HepG2 (cell line): ENCODE results near the gene C11orf58. TPM values are rescaled to one million over a fixed set of nuclear protein-coding genes. Genes with fewer than 3 reads are reported as not detected.

Source experiments
- GABPA ChIP-seq, 2 experiments: IDR thresholded peaks; 2 replicates each; pipeline ENCODE4 v1.6.1; 2011 to 2016; ENCODE audit warnings: low read depth in 2 of 2, low read length in 1 of 2, missing biosample characterization in 1 of 2, missing genetic modification characterization in 1 of 2
- HOXA7 ChIP-seq: sonication (generic); formaldehyde crosslinking; IDR thresholded peaks from 2 replicates; pipeline ENCODE4 v1.8.1; 2022; ENCODE audit warnings: mild to moderate bottlenecking, missing genetic modification reagents, moderate library complexity
- PHF20 ChIP-seq: sonication (generic); formaldehyde crosslinking; IDR thresholded peaks from 2 replicates; pipeline ENCODE4 v1.5.0; 2020; ENCODE audit warnings: mild to moderate bottlenecking, missing genetic modification reagents
- POLR2G ChIP-seq: fragments of 200-400 bp; formaldehyde crosslinking; IDR thresholded peaks from 2 replicates; pipeline ENCODE4 v1.6.1; 2018; ENCODE audit warnings: mild to moderate bottlenecking, low read depth, low read length, moderate library complexity
- ZNF24 ChIP-seq: fragments of 450-650 bp; IDR thresholded peaks from 2 replicates; pipeline ENCODE4 v1.6.1; 2017; ENCODE audit warnings: antibody characterized with exemption, mild to moderate bottlenecking
- ZNF431 ChIP-seq: sonication (generic); formaldehyde crosslinking; IDR thresholded peaks from 2 replicates; pipeline ENCODE4 v1.9.0; 2022; ENCODE audit warnings: missing genetic modification reagents, low read depth, mild to moderate bottlenecking, borderline replicate concordance
- ZNF446 ChIP-seq: sonication (generic); formaldehyde crosslinking; IDR thresholded peaks from 2 replicates; pipeline ENCODE4 v1.5.0; 2020; ENCODE audit warnings: mild to moderate bottlenecking, missing genetic modification reagents
- ZNF468 ChIP-seq: sonication (generic); formaldehyde crosslinking; IDR thresholded peaks from 2 replicates; pipeline ENCODE4 v1.8.0; 2022; ENCODE audit warnings: mild to moderate bottlenecking, moderate library complexity, missing genetic modification reagents
- ZNF543 ChIP-seq: sonication (generic); formaldehyde crosslinking; IDR thresholded peaks from 2 replicates; pipeline ENCODE4 v1.4.0; 2020; ENCODE audit warnings: mild to moderate bottlenecking, missing genetic modification reagents
- polyA plus RNA-seq, 8 experiments: library from polyadenylated mRNA; depleted of rRNA in 3 of 8; stranded (reverse) in 7 of 8; unstranded in 1 of 8; fragments of >200 nt; fragmentation: Illumina TruSeq in 4 of 8; extraction: Trizol in 4 of 8; gene quantifications; 2 replicates each; pipeline versions ENCODE4 v1.2.1 to v1.2.3, GENCODE V29; 2011 to 2016; ENCODE audit warnings: low read depth in 4 of 8, missing spikeins in 1 of 8, mixed read lengths in 1 of 8; ENCODE audit not compliant: insufficient read depth in 1 of 8
- total RNA-seq, 5 experiments: library from RNA; depleted of rRNA; stranded (reverse); fragments of >200 nt; fragmentation: Illumina TruSeq; extraction: Trizol; gene quantifications; 2 replicates each; pipeline ENCODE4 v1.2.3, GENCODE V29; 2016; ENCODE audit warnings: low read depth in 1 of 5
- TF ChIP-seq, protein P1 (sequence below): sonication (generic); formaldehyde crosslinking; IDR thresholded peaks from 2 replicates; pipeline ENCODE4 v1.4.0; 2020; ENCODE audit warnings: missing genetic modification reagents
- TF ChIP-seq, protein P2 (sequence below): sonication (generic); formaldehyde crosslinking; IDR thresholded peaks from 2 replicates; pipeline ENCODE4 v1.4.0; 2020; ENCODE audit warnings: missing genetic modification reagents

Gene C11orf58
- total and polyA plus RNA-seq, 2 of the 13 experiments (the other 11 are each of a cell fraction or from before 2014, with no cell fraction given) = 83.8 to 167 TPM

DNA sequence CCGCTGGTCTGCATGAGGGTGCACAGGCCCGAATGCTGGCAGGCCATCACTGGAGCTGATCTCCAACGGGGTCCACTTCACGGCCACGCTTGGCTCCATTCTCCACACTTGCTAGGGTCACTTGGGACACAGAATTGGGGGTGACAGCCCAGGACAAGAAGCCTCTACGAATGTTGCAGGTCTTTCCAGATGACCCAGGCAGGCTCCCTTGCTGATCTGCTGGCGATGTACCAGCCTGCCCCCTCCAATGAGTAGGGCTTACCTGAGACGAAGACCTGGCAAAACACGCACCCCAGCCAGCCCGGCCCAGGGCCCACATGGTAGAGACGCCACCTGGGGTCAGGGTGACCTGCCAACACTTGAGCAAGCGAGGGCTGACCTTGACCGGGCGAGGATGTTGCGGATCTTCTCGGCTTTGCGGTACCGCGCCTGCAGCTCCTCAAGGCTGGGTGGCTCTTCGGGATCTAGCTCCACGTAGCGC lies 44.9 kb downstream of the C11orf58 start (continued):
- TF ChIP-seq, protein P1, sequence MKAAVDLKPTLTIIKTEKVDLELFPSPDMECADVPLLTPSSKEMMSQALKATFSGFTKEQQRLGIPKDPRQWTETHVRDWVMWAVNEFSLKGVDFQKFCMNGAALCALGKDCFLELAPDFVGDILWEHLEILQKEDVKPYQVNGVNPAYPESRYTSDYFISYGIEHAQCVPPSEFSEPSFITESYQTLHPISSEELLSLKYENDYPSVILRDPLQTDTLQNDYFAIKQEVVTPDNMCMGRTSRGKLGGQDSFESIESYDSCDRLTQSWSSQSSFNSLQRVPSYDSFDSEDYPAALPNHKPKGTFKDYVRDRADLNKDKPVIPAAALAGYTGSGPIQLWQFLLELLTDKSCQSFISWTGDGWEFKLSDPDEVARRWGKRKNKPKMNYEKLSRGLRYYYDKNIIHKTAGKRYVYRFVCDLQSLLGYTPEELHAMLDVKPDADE (CRISPR knock-in tag) = no peak
- no peak for TF ChIP-seq ZNF468
- no peak for TF ChIP-seq PHF20 (CRISPR knock-in tag)
- no peak for TF ChIP-seq ZNF446 (CRISPR knock-in tag)
- TF ChIP-seq HOXA7 = no peak
- no peak for TF ChIP-seq ZNF431 (CRISPR knock-in tag)
- TF ChIP-seq ZNF24 = no peak
- no peak for TF ChIP-seq GABPA (IDR thresholded peaks at IDR 0.05; ENCODE audit: low read depth, low read length)
- TF ChIP-seq GABPA (CRISPR knock-in tag; IDR thresholded peaks at IDR 0.05; ENCODE audit: low read depth) = no peak
- TF ChIP-seq ZNF543 (CRISPR knock-in tag) = no peak
- TF ChIP-seq, protein P2, sequence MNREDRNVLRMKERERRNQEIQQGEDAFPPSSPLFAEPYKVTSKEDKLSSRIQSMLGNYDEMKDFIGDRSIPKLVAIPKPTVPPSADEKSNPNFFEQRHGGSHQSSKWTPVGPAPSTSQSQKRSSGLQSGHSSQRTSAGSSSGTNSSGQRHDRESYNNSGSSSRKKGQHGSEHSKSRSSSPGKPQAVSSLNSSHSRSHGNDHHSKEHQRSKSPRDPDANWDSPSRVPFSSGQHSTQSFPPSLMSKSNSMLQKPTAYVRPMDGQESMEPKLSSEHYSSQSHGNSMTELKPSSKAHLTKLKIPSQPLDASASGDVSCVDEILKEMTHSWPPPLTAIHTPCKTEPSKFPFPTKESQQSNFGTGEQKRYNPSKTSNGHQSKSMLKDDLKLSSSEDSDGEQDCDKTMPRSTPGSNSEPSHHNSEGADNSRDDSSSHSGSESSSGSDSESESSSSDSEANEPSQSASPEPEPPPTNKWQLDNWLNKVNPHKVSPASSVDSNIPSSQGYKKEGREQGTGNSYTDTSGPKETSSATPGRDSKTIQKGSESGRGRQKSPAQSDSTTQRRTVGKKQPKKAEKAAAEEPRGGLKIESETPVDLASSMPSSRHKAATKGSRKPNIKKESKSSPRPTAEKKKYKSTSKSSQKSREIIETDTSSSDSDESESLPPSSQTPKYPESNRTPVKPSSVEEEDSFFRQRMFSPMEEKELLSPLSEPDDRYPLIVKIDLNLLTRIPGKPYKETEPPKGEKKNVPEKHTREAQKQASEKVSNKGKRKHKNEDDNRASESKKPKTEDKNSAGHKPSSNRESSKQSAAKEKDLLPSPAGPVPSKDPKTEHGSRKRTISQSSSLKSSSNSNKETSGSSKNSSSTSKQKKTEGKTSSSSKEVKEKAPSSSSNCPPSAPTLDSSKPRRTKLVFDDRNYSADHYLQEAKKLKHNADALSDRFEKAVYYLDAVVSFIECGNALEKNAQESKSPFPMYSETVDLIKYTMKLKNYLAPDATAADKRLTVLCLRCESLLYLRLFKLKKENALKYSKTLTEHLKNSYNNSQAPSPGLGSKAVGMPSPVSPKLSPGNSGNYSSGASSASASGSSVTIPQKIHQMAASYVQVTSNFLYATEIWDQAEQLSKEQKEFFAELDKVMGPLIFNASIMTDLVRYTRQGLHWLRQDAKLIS (CRISPR knock-in tag) = no peak
- no peak for TF ChIP-seq POLR2G
